ENCODE measurements around the gene NOX3.

Gene NOX3

DNA sequence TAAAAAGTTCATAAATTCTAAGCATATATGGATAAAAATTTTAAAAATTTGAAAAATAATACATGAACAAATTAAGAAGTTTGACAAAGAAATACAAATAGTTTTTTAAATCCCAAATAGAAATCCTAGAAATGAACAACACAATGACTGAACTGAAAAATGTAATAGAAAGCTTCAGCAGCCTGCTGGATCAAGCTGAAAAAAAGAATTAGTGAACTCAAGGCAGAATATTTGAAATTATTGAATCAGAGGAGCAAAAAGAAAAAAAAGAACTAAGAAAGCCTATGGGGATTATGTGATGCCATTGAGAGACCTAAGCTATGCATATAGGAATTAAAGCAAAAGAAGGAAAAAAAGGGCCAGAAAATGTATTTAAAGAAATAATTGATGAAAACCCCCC lies 101.5 kb downstream of the NOX3 start:
- TF ChIP-seq, protein P1, sequence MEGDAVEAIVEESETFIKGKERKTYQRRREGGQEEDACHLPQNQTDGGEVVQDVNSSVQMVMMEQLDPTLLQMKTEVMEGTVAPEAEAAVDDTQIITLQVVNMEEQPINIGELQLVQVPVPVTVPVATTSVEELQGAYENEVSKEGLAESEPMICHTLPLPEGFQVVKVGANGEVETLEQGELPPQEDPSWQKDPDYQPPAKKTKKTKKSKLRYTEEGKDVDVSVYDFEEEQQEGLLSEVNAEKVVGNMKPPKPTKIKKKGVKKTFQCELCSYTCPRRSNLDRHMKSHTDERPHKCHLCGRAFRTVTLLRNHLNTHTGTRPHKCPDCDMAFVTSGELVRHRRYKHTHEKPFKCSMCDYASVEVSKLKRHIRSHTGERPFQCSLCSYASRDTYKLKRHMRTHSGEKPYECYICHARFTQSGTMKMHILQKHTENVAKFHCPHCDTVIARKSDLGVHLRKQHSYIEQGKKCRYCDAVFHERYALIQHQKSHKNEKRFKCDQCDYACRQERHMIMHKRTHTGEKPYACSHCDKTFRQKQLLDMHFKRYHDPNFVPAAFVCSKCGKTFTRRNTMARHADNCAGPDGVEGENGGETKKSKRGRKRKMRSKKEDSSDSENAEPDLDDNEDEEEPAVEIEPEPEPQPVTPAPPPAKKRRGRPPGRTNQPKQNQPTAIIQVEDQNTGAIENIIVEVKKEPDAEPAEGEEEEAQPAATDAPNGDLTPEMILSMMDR (conservative IDR thresholded peaks at IDR 0.05), result no peak
- H3K27ac ChIP-seq, result no peak overlapping the region

DNA sequence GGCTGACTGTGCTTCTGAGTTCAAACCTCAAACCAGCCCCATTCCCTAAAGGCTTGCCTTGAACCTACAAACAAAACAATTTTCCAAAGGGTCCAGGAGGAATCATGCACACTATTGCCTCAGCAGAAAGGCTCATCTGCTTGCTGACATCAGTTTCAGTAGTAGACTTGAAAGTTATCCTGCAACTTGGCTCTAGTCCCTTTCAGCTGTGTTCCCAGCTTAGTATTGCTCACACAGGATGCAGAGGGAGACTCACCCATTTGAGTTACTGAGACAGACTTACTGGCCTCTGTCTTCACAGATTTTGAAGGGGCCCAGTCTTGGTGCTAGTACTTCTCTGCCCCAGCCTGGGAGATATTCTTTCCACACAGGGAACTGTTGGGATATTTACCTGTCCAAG lies 102.8 kb downstream of the NOX3 start:
- TF ChIP-seq, protein P1 (conservative IDR thresholded peaks at IDR 0.05), result no peak
- H3K27ac ChIP-seq, result no peak overlapping the region

DNA sequence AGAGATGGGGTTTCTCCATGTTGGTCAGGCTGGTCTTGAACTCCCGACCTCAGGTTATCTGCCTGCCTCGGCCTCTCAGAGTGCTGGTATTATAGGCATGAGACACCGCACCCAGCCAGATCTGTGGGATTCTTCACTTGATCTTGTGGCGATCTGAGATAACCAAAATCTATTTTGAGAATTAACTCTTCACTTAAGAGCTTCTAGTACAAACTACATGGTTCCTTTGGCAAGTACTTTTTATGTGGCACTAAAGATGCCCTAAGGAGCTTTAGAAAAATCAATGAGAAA lies 103.6 kb downstream of the NOX3 start:
- TF ChIP-seq, protein P1 (conservative IDR thresholded peaks at IDR 0.05), result no peak
- no peak overlapping the region for H3K27ac ChIP-seq

DNA sequence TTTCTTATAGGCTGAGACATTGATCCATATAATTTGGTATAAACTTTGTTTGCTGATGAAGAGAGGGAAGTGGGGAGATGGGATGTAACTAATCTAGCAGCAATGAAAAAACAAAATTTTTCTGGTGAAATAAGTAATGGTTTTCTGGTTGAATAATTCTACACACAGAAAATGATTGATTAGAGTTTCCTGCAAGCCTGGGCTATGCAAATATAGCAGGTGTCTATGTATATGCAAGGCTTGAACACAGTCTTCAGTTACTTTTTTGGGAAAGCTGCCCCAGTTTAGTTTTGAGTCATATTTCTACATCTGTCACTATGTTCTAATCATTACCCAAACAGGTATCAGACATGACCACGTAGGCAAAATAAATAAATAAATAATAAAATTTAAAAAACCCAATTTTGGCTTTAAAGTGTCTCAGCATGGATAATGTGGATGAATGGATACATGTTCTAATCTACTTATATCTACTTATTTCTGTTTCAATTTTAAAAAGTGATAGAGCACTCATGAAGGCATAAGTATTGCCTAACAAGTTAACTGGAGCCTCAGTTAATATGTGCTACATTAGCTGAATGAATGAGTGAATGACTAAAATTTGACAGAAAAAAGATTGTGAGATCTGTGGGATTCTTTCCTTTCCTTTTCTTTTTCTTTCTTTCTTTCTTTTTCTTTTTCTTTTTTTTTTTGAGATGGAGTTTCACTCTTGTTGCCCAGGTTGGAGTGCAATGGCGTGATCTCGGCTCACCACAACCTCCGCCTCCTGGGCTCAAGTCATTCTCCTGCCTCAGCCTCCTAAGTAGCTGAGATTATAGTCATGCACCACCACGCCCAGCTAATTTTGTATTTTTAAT lies 104.1 kb downstream of the NOX3 start:
- no peak overlapping the region for H3K27ac ChIP-seq
- TF ChIP-seq, protein P1 (conservative IDR thresholded peaks at IDR 0.05), result no peak

DNA sequence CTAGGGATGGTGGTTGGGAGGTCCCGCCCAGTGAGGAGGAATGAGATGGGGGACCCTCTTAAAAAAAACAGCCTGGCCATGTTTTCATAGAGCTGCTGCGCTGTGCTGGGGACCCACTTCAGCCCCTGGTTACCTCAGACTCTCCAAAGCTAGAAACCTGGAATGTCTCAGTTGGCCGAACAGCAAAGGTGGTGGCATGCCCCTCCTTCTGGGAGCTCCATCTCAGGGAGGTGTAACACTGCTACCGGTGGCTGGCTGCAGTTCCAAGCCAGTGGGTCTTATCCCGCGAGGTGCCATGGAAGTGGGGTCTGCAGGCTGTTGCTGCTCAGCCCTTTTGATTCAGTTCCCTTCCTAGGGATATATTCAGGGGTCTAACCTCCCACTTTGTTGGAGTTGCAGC lies 105.7 kb downstream of the NOX3 start:
- TF ChIP-seq, protein P1 (conservative IDR thresholded peaks at IDR 0.05), result no peak
- H3K27ac ChIP-seq, result no peak overlapping the region

DNA sequence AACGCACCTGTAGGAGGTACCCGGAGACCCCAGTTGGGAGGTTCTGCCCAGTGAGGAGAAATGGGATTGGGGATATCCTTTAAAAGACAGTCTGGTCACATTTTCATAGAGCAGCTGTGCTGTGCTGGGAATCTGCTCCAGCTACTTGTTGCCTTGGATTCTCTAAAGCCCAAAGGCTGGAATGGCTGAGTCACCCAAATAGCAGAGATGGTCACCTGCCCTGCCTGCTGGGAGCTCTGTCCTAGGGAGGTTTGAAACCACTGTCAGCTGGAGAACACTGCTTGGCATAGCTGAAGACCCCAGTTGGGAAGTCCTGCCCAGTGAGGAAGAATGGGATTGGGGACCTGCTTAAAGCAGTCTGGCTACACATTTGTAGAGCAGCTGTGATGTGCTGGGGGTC lies 106.5 kb downstream of the NOX3 start:
- H3K27ac ChIP-seq, result no peak overlapping the region
- TF ChIP-seq, protein P1 (conservative IDR thresholded peaks at IDR 0.05), result no peak

DNA sequence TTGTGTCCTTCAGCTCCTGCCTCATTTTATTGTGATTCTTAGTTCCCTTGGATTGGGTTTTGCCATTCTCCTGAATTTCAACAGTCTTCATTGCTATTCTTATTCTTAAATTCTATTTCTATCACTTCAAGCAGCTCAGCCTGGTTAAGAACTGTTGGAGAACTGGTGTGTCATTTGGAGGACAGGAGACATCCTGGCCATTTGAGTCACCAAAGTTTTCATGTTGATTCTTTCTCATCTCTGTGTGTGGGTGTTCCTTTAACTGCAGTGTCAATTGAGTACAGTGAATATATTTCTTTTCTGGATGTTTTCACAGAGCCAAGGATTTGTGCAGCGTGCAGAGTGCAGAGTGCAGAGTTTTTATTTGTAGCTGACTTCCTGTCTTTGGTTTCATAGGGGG lies 107.8 kb downstream of the NOX3 start:
- TF ChIP-seq, protein P1 (conservative IDR thresholded peaks at IDR 0.05), result no peak
- no peak overlapping the region for H3K27ac ChIP-seq
